A549 (cell line): ENCODE results near the gene PPP1R11. TPM values are rescaled to one million over a fixed set of nuclear protein-coding genes. Genes with fewer than 3 reads are reported as not detected.

Experiments used
- ATAC-seq, 2 experiments: fragments of 200-7000 bp in 1 of 2; fragments of >200 bp in 1 of 2; cut with Nextera tagmentation in 1 of 2; cut with Tn5 transposase in 1 of 2; 3 replicates each; pipeline versions ENCODE4 v1.8.0 to v1.9.1; 2018 to 2020; ENCODE audit warnings: mild to moderate bottlenecking in 1 of 2, moderate library complexity in 1 of 2
- CTCF ChIA-PET: fragments of 300-600 bp; sonication (Branson Sonifier 250); formaldehyde crosslinking; extraction: SDS; loops from one replicate; lab custom pipeline; 2021; ENCODE audit warnings: antibody characterized with exemption, inconsistent platforms; lab: Yijun Ruan, JAX
- POLR2A ChIA-PET: fragments of 350-600 bp; formaldehyde crosslinking; extraction: SDS; loops from one replicate; lab custom pipeline; 2021; ENCODE audit warnings: antibody characterized with exemption, inconsistent platforms; lab: Yijun Ruan, JAX
- DNase-seq, 2 experiments: peaks; one replicate each; pipeline versions ENCODE4 v3.0.0 to v3.0.0-alpha.2; 2011 to 2016; ENCODE audit warnings: low read depth in 1 of 2, low spot score in 1 of 2
- FAIRE-seq: peaks from 2 replicates; lab custom pipeline; 2011; peaks lifted over from hg19 to GRCh38; lab: Jason Lieb, UNC
- H3K27ac ChIP-seq, 2 experiments: fragments of >200 bp; sonication (Bioruptor Twin); formaldehyde crosslinking; 3 replicates each; pipeline ENCODE4 v1.5.1; 2016 to 2017
- H3K4me1 ChIP-seq: fragments of >200 bp; sonication (Bioruptor Twin); formaldehyde crosslinking; 3 replicates; pipeline ENCODE4 v1.6.1; 2016
- H3K4me2 ChIP-seq: fragments of >200 bp; sonication (Bioruptor Twin); formaldehyde crosslinking; 3 replicates; pipeline ENCODE4 v1.6.1; 2016
- H3K4me3 ChIP-seq: fragments of >200 bp; sonication (Bioruptor Twin); formaldehyde crosslinking; 3 replicates; pipeline ENCODE4 v1.5.1; 2016
- H3K9me3 ChIP-seq: fragments of >200 bp; sonication (Bioruptor Twin); formaldehyde crosslinking; 3 replicates; pipeline ENCODE4 v1.6.1; 2016
- ATOH8 ChIP-seq: fragments of 250-450 bp; sonication (Bioruptor Pico); IDR thresholded peaks from 2 replicates; pipeline ENCODE4 v1.5.0; 2020; ENCODE audit warnings: low read depth, mild to moderate bottlenecking, moderate library complexity
- BCL3 ChIP-seq: fragments of >200 bp; sonication (Bioruptor Twin); formaldehyde crosslinking; IDR thresholded peaks from 3 replicates; pipeline ENCODE4 v1.6.1; 2016
- BHLHE40 ChIP-seq: IDR thresholded peaks from 2 replicates; pipeline ENCODE4 v1.6.1; 2012; ENCODE audit warnings: low read depth, low read length, inconsistent platforms
- CEBPB ChIP-seq, 2 experiments: fragments of >200 bp in 1 of 2; sonication (Bioruptor Twin) in 1 of 2; formaldehyde crosslinking in 1 of 2; IDR thresholded peaks; 2 replicates each; pipeline ENCODE4 v1.6.1; 2012 to 2016
- CHD4 ChIP-seq: fragments of 200-600 bp; sonication (generic); IDR thresholded peaks from 2 replicates; pipeline ENCODE4 v1.6.1; 2016; ENCODE audit warnings: antibody characterized with exemption, mild to moderate bottlenecking, borderline replicate concordance
- CTCF ChIP-seq: fragments of >200 bp; sonication (Bioruptor Twin); formaldehyde crosslinking; IDR thresholded peaks from 3 replicates; pipeline ENCODE4 v1.5.1; 2016
- E2F6 ChIP-seq: IDR thresholded peaks from 2 replicates; pipeline ENCODE4 v1.6.1; 2012; ENCODE audit warnings: low read depth, borderline replicate concordance
- EHF ChIP-seq: fragments of 250-450 bp; sonication (Bioruptor Pico); IDR thresholded peaks from 2 replicates; pipeline ENCODE4 v1.5.0; 2020; ENCODE audit warnings: mild to moderate bottlenecking
- EP300 ChIP-seq, 2 experiments: fragments of >200 bp; sonication (Bioruptor Twin); formaldehyde crosslinking; IDR thresholded peaks; 2 replicates in 1 of 2; 3 replicates in 1 of 2; pipeline ENCODE4 v1.6.1; 2016 to 2017
- FOSB ChIP-seq: fragments of 250-450 bp; sonication (Bioruptor Pico); IDR thresholded peaks from 2 replicates; pipeline ENCODE4 v1.5.0; 2020; ENCODE audit warnings: mild to moderate bottlenecking, moderate library complexity
- FOSL2 ChIP-seq, 2 experiments: fragments of 450-650 bp in 1 of 2; fragments of >200 bp in 1 of 2; sonication (Bioruptor Twin) in 1 of 2; formaldehyde crosslinking; IDR thresholded peaks; 2 replicates each; pipeline versions ENCODE4 v1.5.0 to v1.6.1; 2016 to 2020; ENCODE audit warnings: mild to moderate bottlenecking in 1 of 2, moderate library complexity in 1 of 2
- HES2 ChIP-seq: fragments of >200 bp; sonication (Bioruptor Twin); formaldehyde crosslinking; IDR thresholded peaks from 2 replicates; pipeline ENCODE4 v1.6.1; 2016
- HEYL ChIP-seq: fragments of 250-450 bp; sonication (Bioruptor Pico); IDR thresholded peaks from 2 replicates; pipeline ENCODE4 v1.8.0; 2021; ENCODE audit warnings: mild to moderate bottlenecking, moderate library complexity
- KDM1A ChIP-seq: fragments of 200-600 bp; sonication (generic); IDR thresholded peaks from 2 replicates; pipeline ENCODE4 v1.6.1; 2016; ENCODE audit warnings: low read depth, mild to moderate bottlenecking
- POLR2AphosphoS2 ChIP-seq: conservative IDR thresholded peaks from 2 replicates; pipeline ENCODE4 v1.6.1; 2012; ENCODE audit warnings: low read length, improper control_type of control experiment, inconsistent platforms
- RAD21 ChIP-seq, 2 experiments: fragments of >200 bp in 1 of 2; sonication (Bioruptor Twin) in 1 of 2; formaldehyde crosslinking in 1 of 2; IDR thresholded peaks in 1 of 2; conservative IDR thresholded peaks in 1 of 2; 2 replicates in 1 of 2; 3 replicates in 1 of 2; pipeline ENCODE4 v1.6.1; 2012 to 2018; ENCODE audit warnings: inconsistent platforms in 1 of 2
- RFX5 ChIP-seq: fragments of 450-650 bp; IDR thresholded peaks from 2 replicates; pipeline ENCODE4 v1.7.1; 2014; ENCODE audit warnings: antibody characterized with exemption, mild to moderate bottlenecking, moderate library complexity
- TFCP2L1 ChIP-seq: fragments of 250-450 bp; sonication (Bioruptor Pico); IDR thresholded peaks from 2 replicates; pipeline ENCODE4 v1.5.0; 2021; ENCODE audit warnings: mild to moderate bottlenecking
- ZC3H11A ChIP-seq: fragments of 450-650 bp; IDR thresholded peaks from 2 replicates; pipeline ENCODE4 v1.6.1; 2014; ENCODE audit warnings: antibody characterized with exemption, mild to moderate bottlenecking
- ZNF302 ChIP-seq: fragments of 250-450 bp; sonication (Bioruptor Pico); IDR thresholded peaks from 2 replicates; pipeline ENCODE4 v1.9.0; 2021; ENCODE audit warnings: inconsistent platforms, mild to moderate bottlenecking, moderate library complexity
- WGBS: methylation state at CpG from one replicate; pipeline ENCODE4 v1.1.6; 2017; ENCODE audit errors: missing lambda C conversion rate; 5-methylcytosine and 5-hydroxymethylcytosine counted together
- polyA plus RNA-seq, 4 experiments: library from polyadenylated mRNA; depleted of rRNA in 3 of 4; stranded (reverse); fragments of >200 nt; fragmentation: RNase III in 1 of 4; extraction: RNeasy Plus Mini Kit Qiagen cat#74134 plus additional on column Dnase treatment in 1 of 4; gene quantifications; 2 replicates in 3 of 4; 3 replicates in 1 of 4; pipeline ENCODE4 v1.2.3, GENCODE V29; 2011 to 2017

PPP1R11 gene
- polyA plus RNA-seq, 2 of the 4 experiments (the other 2 are of a cell fraction), result 34.3 to 61.6 TPM

- TF ChIP-seq BCL3, result no peak
- TF ChIP-seq ATOH8 (CRISPR knock-in tag), result no peak
Observed at GRCh38 chr6:30067460-30068139, 602 bp downstream of the PPP1R11 start (continued).

- 93% methylated on average over 52 of the region's 68 CpGs for WGBS
- ChIA-PET CTCF (interaction anchor here (1.2 to 1.8 kb wide), 2 partner anchors 31 to 32 kb away, joined by 4 to 5 read pairs; no protein-coding TSS in a partner anchor), POLR2A (no interaction called here)
- Histone ChIP-seq H3K9me3 (no peaks in the 10 kb centered on the region), H3K4me2 (no peak overlapping the region), H3K27ac (no peak overlapping the region), H3K4me3 (no peak overlapping the region), H3K4me1 (peaks cover 16% of the 10 kb centered on the region; the same call in 1 of the 3 replicates)
- no peak for ATAC-seq
- TF ChIP-seq E2F6 (no peak), RAD21 (conservative IDR thresholded peaks at IDR 0.05 in 1 of 2, IDR thresholded peaks at IDR 0.05 in 1 of 2) (no peak), HEYL (CRISPR knock-in tag) (no peak), ZC3H11A (no peak), EP300 (IDR thresholded peaks at IDR 0.05) (no peak), FOSL2 (IDR thresholded peaks at IDR 0.05) (no peak), FOSL2 (CRISPR knock-in tag; IDR thresholded peaks at IDR 0.05) (no peak), CTCF (no peak), ZNF302 (CRISPR knock-in tag) (no peak), FOSB (no peak), CEBPB (IDR thresholded peaks at IDR 0.05) (no peak), POLR2AphosphoS2 (no peak), CHD4 (no peak), HES2 (no peak), RFX5 (no peak)
- no peak for FAIRE-seq
- no peak for DNase-seq
Observed at GRCh38 chr6:30071081-30071818, 4.3 kb downstream of the PPP1R11 start.

GRCh38 chr6:30071858-30072257 is 4.9 kb downstream of the PPP1R11 start:
- no peak for FAIRE-seq
- Histone ChIP-seq H3K9me3 (no peaks in the 10 kb centered on the region), H3K27ac (no peak overlapping the region), H3K4me3 (no peak overlapping the region), H3K4me2 (no peak overlapping the region), H3K4me1 (peaks cover 16% of the 10 kb centered on the region; the same call in 1 of the 3 replicates)
- ATAC-seq, result no peak
- CTCF ChIA-PET, result no interaction called here
- POLR2A ChIA-PET, result no interaction called here
- 61% methylated on average over 3 of the region's 3 CpGs for WGBS
- TF ChIP-seq TFCP2L1 (CRISPR knock-in tag) (no peak), EHF (CRISPR knock-in tag) (no peak), BHLHE40 (no peak), KDM1A (no peak)
- DNase-seq, result no peak
